ENCODE data around the gene LAMB2.

The LAMB2 gene

GRCh38 chr3:49120438-49121131, 12.3 kb downstream of the LAMB2 start, which contains the start of gene USP19:
Gene USP19, minus strand, starts transcription at chr3:49120823. Its CDS starts 1,678 bp downstream, at chr3:49119145.
- peak; percentile 62 for DNase-seq

GRCh38 chr3:49120096-49120437, 12.8 kb downstream of the LAMB2 start:
- DNase-seq: no peak

DNA sequence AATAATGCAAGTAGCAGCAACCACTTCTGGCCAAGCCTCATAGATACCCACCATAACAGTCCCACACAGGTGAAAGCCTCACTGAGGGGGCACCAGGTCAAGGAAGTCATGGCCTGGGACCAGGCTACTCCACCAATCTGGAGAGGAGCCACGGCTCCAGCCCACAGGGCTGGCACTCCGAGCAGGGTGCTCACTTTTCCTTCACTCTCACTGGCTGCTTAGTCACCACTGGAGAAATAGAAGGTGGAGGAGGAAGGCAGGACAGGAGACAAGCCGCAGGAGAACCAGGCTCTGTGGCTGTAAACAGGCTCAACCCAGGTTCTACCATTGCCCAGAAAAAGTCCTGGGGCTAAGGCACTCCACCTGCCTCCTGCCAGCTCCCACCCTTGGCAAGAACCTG, 13.4 kb downstream of the LAMB2 start:
- no peak for DNase-seq

DNA sequence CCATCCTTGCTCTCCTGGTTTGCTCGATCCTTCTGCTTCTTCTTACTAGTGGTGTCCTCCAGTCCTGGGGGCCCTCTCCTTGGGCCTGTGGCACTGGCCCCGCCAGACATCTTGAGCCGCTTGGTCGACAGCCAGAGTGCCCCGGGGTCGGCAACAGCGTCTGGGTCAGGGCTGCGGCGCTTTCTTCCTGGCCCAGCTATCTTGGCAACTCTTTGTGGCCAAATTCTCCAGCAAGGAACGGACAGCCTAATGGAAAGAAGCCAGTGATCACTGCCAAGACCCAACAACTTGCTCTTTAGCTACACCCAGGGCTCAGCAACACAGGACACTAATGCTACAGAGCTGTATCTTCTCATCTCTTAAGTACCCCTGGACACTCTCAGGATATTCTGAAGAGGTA, 13.8 kb downstream of the LAMB2 start:
- DNase-seq: no peak

GRCh38 chr3:49112262-49112661, 20.6 kb downstream of the LAMB2 start:
- no peak for DNase-seq

- DNase-seq: no peak
Measured at GRCh38 chr3:49111347-49111746, 21.5 kb downstream of the LAMB2 start.

DNA sequence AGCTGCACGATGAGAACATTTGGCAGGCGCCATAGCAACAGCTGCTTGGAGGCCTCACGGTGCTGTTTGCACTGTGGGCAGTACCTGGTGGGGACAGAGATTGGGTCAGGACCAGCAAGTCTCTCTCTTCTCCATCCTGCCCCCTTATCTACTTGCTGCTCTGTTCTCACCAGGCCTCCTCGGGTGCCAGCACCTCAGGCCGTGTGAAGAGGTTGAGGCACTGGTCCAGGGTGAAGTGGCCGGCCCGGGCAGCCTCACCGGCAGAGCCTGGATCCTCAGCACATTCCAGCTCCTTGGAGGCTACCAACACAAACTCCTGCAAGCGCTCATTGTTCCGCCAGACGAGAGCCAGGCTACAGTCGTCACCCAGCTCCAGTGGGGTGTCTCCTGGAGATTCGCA, 22.1 kb downstream of the LAMB2 start:
- DNase-seq: no peak

- no peak for DNase-seq
Measured at GRCh38 chr3:49108346-49108745, 24.5 kb downstream of the LAMB2 start.

DNA sequence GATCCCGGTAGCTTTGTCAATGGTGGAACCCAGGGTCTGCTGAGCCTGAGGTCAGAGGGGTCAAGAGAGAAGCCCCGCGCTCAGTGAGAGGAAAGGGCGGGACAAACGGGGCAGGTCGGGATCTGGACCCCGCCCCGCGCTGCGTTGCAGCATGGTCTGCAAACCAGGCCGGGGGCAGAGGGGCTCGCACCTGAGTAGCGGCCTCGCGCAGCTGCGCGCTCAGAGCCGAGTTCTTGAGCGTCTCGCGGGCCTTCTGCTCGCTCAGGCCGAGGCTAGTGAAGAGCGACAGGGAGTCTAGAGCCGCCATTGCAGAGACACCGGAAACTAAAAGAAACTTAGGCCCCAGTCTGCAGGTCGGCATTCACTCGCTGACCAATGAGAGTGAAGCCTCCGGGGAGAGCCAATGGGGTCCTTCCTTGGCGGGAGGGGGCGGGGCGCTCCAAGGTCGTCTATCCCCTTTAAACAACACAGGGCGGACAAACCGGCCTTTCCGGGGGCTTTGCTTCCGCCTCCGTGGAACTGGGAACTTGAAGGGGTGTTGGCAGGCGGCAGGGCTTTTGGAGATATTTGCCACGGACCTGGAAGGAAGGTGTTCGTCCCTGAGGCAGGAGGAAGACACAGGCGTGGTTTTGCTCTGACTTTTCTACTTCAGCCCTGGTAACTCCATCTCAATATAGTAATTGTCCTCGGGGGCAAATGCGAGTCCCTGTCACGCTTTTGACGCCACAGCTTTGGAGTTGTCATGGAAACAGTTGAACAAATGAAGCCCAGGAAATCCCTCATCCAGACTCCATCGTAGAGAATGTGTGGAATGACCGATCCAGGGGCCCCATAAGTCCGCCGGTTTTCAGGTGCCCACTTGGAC, 28.2 kb downstream of the LAMB2 start, which contains the start of gene QARS1:
Gene QARS1 (minus strand): TSS at position 331 of the 865 bp plus-strand sequence. CDS start 24 bp downstream, at position 307.
- peak; percentile 75 for DNase-seq

- no peak for DNase-seq
Measured at GRCh38 chr3:49104052-49104426, 28.8 kb downstream of the LAMB2 start.

DNA sequence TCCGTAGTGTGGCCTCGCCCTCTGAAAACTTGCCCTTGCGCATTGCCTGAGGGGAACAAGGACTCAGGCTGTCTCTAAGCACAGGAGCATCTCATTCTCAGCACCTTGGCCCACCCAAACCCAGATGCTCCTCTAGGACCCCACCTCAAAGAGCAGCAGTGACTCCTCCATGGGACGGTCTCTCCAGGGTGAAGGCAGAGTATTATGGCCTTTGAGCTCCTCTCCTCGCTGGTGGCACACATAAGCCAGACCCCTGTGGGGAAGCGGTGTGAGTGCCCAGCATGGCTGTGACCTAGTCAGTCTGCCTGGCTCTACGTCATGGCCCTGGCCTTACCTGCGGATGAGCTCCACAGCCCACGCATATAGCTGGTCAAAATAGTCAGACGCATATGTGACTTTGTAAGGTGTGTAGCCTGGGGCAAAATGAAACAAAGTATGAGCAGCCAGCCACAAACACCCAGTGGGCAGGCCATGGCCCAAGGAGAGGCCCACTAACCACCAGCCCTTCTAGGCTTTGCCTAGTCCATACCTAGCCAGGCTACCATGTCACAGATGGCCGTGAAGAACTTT, 32.7 kb downstream of the LAMB2 start:
- no peak for DNase-seq

- DNase-seq: no peak
Measured at GRCh38 chr3:49098910-49099630, 33.8 kb downstream of the LAMB2 start.

- DNase-seq: no peak
Measured at GRCh38 chr3:49098429-49098828, 34.4 kb downstream of the LAMB2 start.

DNA sequence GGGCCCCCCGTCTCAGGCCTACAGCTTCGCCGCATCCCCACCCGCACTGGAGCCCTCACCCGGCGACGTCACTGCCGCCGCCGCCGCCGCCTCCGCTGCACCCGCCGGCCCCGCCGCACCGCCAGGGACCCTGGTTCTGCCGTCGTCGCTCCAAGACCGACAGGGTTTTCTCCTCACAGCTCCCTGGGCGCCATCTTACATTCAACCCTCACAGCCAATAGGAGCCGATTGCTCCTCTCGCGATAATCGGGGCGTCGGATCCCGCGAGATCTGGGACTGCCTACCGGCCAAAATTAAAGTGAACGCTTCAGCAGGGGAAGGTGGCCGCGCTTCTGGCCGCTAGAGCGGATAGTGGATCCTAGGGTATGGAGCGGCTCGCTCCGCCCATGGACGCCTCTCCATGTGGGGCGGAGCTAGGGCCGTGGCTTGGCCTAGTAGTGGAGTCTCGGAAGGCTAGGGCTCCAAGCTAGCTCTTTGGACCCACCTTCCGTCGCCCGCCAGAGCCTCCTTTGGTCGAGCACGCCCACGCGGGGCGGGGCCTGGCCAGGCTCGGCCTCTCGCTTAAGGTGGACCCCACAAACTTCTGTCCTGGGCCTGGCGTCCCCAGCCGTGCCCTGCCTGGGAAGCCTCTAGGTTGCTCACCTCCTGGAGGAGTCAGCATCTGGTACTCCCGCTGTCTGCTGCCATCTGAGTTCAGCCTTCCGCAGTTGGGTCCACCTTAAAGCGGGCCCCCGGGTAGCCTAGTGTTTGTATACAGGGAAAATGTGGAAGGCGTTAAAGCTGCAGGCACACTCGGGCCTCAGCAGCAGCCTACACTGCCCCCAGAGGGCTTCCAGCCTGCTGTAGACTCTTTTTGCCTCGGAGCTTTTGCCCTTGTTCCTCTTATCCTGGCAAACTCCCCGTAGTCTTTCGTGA, 38.7 kb downstream of the LAMB2 start, which contains the start of gene QRICH1:
Gene QRICH1 (minus strand): TSS at position 219 of the 915 bp plus-strand sequence. CDS start 17,054 bp downstream, outside the sequence.
- DNase-seq: peak; percentile 93

DNA sequence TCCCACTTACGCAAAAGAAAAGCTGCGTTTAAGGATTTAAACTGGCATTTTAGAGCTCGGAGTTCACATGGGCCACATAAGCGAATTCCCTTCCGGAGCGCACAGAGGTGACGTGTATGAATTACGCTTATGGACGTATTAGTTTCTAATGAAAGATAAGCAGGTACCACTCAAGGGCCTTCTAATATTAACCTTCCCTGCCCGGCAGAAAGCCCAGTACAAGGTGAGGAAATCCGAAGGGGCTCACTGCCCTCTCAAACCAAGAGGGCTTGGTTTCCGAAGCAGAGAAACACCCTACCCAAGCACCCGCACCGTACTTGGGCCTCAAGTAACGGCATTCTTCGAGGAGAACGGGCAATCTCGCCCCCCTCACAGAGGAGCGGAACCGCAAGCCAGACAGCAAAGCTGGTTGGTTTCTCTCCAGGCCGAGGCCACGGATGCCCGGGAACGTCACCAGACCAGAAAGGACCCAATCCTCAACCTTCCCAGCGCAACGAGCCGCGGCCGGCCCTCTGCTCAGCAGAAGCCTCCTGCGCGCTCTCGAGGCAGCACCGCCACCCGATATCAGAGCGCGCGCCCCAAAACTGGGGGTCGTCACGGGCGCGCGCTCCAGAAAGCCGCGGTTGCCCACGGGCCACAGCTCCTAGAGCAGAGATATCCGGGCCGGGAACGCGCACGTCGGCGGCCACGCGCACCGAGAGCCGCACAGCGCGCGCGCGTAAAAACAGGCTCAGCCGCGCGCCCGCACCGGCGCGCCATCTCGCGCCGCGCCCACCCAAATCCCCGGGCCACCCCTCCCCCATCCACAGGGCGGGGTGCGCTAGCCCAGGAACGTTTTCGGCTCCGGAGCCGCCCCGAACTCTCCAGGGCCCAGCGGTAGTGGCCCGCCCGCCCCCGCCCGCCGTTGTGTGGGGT, 39.7 kb downstream of the LAMB2 start:
- peak; percentile 72 for DNase-seq

GRCh38 chr3:49081429-49081828, 51.4 kb downstream of the LAMB2 start:
- DNase-seq: no peak

- no peak for DNase-seq
Measured at GRCh38 chr3:49079270-49079669, 53.6 kb downstream of the LAMB2 start.

GRCh38 chr3:49076646-49077045, 56.2 kb downstream of the LAMB2 start:
- DNase-seq: no peak

- DNase-seq: no peak
Measured at GRCh38 chr3:49076116-49076515, 56.7 kb downstream of the LAMB2 start.

Measured in amniotic stem cell (primary cell).